HS-5 (cell line): ENCODE results near the gene NPIPA1.
"Not testable (repeated sequence)": the region's sequence is repeated elsewhere in the genome, so short reads cannot be mapped to it uniquely, and the experiment has no call there.

Experiments
- DNase-seq: peaks from one replicate; pipeline ENCODE4 v3.0.0-alpha.2; 2012; ENCODE audit warnings: low read depth

The NPIPA1 gene

GRCh38 chr16:14937143-14937542 lies at the start of gene NPIPA1:
NPIPA1 (plus strand) TSS chr16:14937443; CDS start chr16:14937443, 0 bp downstream.
- DNase-seq, result not testable (repeated sequence)

- DNase-seq, result not testable (repeated sequence)
Measured at GRCh38 chr16:14892111-14892510, 45.1 kb upstream of the NPIPA1 start.

GRCh38 chr16:14895382-14895781 lies 41.9 kb upstream of the NPIPA1 start:
- not testable (repeated sequence) for DNase-seq

GRCh38 chr16:14896023-14896422 lies 41.2 kb upstream of the NPIPA1 start:
- not testable (repeated sequence) for DNase-seq

GRCh38 chr16:14897006-14897664 lies 40.1 kb upstream of the NPIPA1 start:
- not testable (repeated sequence) for DNase-seq

- DNase-seq, result not testable (repeated sequence)
Measured at GRCh38 chr16:14898162-14898561, 39.1 kb upstream of the NPIPA1 start.

GRCh38 chr16:14903191-14903957 lies 33.9 kb upstream of the NPIPA1 start:
- not testable (repeated sequence) for DNase-seq

- DNase-seq, result not testable (repeated sequence)
Measured at GRCh38 chr16:14909744-14910143, 27.5 kb upstream of the NPIPA1 start.

GRCh38 chr16:14910833-14911629 lies 26.2 kb upstream of the NPIPA1 start:
- DNase-seq, result not testable (repeated sequence)

- DNase-seq, result not testable (repeated sequence)
Measured at GRCh38 chr16:14911954-14912353, 25.3 kb upstream of the NPIPA1 start.

- DNase-seq, result not testable (repeated sequence)
Measured at GRCh38 chr16:14912588-14912987, 24.7 kb upstream of the NPIPA1 start.

GRCh38 chr16:14918504-14918903 lies 18.7 kb upstream of the NPIPA1 start:
- DNase-seq, result not testable (repeated sequence)

GRCh38 chr16:14919837-14920600 lies 17.2 kb upstream of the NPIPA1 start:
- not testable (repeated sequence) for DNase-seq

GRCh38 chr16:14922285-14922684 lies 15.0 kb upstream of the NPIPA1 start:
- not testable (repeated sequence) for DNase-seq

GRCh38 chr16:14922968-14923367 lies 14.3 kb upstream of the NPIPA1 start:
- DNase-seq, result not testable (repeated sequence)

GRCh38 chr16:14923394-14924088 lies 13.7 kb upstream of the NPIPA1 start:
- DNase-seq, result not testable (repeated sequence)

GRCh38 chr16:14924359-14924758 lies 12.9 kb upstream of the NPIPA1 start:
- DNase-seq, result not testable (repeated sequence)

- DNase-seq, result not testable (repeated sequence)
Measured at GRCh38 chr16:14924982-14925381, 12.3 kb upstream of the NPIPA1 start.

- DNase-seq, result not testable (repeated sequence)
Measured at GRCh38 chr16:14928064-14928714, 9.1 kb upstream of the NPIPA1 start.

- DNase-seq, result not testable (repeated sequence)
Measured at GRCh38 chr16:14929176-14929575, 8.1 kb upstream of the NPIPA1 start.
